ENCODE results near the gene C17orf100.

Gene C17orf100

GRCh38 chr17:6695565-6695964 lies 44.0 kb downstream of the C17orf100 start:
- FAIRE-seq, result no peak

GRCh38 chr17:6696906-6697305 lies 45.3 kb downstream of the C17orf100 start:
- no peak for FAIRE-seq

GRCh38 chr17:6698004-6698403 lies 46.4 kb downstream of the C17orf100 start:
- FAIRE-seq, result no peak

- no peak for FAIRE-seq
Observed at GRCh38 chr17:6699997-6700947, 48.7 kb downstream of the C17orf100 start.

GRCh38 chr17:6700948-6701307 lies 49.4 kb downstream of the C17orf100 start:
- no peak for FAIRE-seq

- no peak for FAIRE-seq
Observed at GRCh38 chr17:6701719-6702118, 50.2 kb downstream of the C17orf100 start.

GRCh38 chr17:6702567-6703215 lies 51.1 kb downstream of the C17orf100 start:
- no peak for FAIRE-seq

Measured in TTC549 (cell line).